ENCODE data around the gene SLC19A1.

- TF ChIP-seq CTCF (IDR thresholded peaks at IDR 0.05) (no peak), POLR2A (IDR thresholded peaks at IDR 0.05) (no peak), POLR2AphosphoS5 (IDR thresholded peaks at IDR 0.05) (no peak), EP300 (IDR thresholded peaks at IDR 0.05) (no peak)
Observed at GRCh38 chr21:45506241-45506817, 35.9 kb downstream of the SLC19A1 start.
